Erythroblast (primary cell): Measurements from ENCODE around the gene RASL10A.
A peak's percentile ranks its signal among the peaks of the same experiment; 100 is the strongest.

ENCODE experiments used
- DNase-seq, 2 experiments: peaks; one replicate each; lab custom pipeline; 2025; lab: John Stamatoyannopoulos, UW
- GATA1 ChIP-seq: IDR thresholded peaks from 2 replicates; pipeline ENCODE4 v1.6.1; 2011; ENCODE audit warnings: low read depth, mild to moderate bottlenecking, control low read depth, low read length, moderate library complexity
- POLR2A ChIP-seq: IDR thresholded peaks from 2 replicates; pipeline ENCODE4 v1.6.1; 2011; ENCODE audit warnings: mild to moderate bottlenecking, low read length

RASL10A gene

DNA sequence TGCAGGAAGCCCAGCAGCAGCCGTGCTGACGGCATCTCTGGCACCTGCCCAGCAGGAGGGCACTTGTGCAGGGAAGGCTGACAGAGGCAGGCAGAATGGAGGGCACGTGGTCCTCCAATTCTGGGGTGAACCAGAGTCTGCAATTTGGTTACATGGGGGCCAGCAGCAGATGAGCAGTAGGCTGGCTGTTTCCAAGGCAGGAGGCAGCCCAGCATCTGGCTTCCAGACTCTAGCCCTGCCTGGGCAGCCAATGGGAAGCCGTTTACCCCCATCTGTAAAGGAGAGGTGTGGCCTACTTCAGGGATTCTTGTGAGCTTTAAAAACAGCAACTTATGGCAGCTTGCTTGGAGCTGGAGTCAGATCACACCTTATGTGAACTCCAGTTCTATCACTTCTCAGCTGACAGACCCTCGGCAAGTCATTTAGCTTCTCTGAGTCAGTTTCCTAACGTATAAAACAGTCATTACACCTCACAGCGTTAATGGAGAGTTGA, 27.9 kb upstream of the RASL10A start:
- TF ChIP-seq POLR2A, result no peak
- no peak for TF ChIP-seq GATA1
- DNase-seq, result no peak

GRCh38 chr22:29342577-29343312, 27.2 kb upstream of the RASL10A start:
- no peak for TF ChIP-seq POLR2A
- no peak for TF ChIP-seq GATA1

DNA sequence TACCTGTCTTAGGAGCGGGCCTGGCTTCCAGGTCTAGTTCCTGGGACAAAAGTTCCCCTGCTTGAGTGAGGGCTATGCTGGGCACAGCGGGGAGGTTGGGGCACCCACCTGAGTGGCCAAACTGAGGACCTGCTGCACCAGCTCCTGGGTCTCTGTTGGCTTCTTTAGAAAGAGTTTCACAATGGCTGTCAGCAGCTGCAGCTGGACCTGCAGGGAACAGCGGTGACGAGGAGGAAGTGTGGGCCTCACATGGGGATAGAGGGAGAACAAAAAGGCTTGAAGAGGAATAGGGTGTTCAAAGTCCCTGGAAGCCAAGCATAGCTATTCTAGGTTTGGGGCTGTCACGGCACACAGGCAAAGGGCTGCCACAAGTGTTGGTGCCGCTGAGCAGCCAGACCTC, 26.7 kb upstream of the RASL10A start:
- TF ChIP-seq POLR2A, result no peak
- no peak for TF ChIP-seq GATA1
- DNase-seq, result no peak

More at GRCh38 chr22:29342577-29343312, 27.2 kb upstream of the RASL10A start:
- peak; percentile 49 to 58 for DNase-seq

GRCh38 chr22:29341849-29342127, 26.3 kb upstream of the RASL10A start:
- TF ChIP-seq POLR2A (no peak), GATA1 (no peak)
- DNase-seq, result no peak

DNA sequence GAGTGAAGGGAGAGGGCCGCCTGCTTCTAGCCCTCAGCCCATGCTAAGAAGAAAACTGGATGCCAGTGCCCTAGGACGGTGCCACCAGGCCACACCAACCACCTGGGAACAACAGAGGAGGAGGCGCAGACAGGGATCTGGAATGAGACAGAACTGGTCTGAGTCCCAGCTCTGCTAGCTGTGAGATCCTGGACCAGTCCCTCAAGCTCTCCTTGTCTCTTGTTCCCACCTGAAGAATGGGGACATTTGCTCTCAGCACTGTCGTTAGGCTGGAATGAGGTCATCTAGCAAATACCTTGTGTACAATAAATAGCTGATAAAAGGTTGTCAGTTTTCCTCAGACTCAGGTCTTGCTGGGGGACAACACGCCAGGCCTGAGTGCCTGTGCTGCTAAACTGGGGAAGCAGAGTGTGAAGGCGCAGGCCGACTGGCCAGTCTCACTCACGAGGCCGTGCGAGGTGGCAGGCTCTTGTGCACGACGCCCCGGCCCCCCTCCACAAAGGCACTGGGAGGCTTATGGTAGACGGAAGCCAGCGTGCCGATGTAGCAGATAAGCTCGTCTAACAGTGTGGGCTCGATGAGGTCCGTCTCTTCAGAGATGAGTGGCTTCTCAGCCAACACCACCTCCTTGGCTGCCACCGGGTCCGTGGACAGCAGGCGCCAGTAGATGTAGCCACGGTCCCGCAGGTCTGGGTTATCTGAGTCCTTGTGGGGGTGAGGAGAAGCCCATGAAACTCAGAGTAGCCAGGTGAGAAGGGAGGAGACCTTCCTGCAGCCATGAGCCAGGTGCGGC, 25.8 kb upstream of the RASL10A start:
- DNase-seq, result peak in 1 of 2 experiments; percentile 12
- TF ChIP-seq GATA1 (no peak), POLR2A (no peak)

GRCh38 chr22:29340566-29340965, 25.1 kb upstream of the RASL10A start:
- TF ChIP-seq POLR2A (no peak), GATA1 (no peak)
- no peak for DNase-seq

DNA sequence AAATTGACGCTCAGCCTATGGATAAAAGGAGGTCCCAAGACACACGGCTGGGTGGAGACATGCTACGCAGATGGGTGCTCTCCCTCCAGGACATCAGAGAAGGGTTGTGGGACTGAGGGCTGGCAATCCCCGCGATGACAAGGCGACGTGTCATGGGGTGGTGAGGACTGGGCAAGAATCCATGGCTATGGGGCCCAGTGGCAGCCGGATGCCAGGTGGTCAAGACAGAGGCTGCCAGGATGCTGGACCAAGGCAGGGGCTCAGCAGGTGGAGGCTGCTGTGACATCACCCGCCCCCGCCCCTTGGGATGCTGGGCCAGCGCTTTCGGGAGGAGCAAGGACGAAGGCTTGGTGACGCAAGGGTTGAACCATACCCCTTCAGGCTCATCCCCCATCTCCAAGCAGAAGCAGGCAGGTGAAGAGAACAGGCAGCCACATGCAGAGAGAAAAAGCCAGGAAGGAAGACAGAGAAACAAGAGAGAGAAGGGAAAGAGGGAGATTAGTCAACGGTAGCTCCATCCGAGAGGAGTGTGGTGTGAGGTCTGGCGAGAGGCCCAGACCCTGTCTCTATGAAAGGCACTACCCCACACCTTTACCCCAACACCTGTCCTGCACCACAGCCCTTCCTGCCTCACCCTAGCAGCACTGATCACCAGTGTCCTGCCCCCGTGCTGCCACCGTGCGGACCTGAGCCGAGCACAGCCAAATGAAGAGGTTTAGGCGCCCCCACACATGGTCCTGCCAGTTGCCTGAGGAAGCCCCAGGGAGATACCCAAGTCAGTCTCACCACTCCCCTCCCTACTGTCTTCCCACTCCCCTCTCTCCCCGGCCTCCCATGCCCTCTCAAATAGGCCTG, 24.1 kb upstream of the RASL10A start:
- TF ChIP-seq GATA1 (no peak), POLR2A (no peak)

DNA sequence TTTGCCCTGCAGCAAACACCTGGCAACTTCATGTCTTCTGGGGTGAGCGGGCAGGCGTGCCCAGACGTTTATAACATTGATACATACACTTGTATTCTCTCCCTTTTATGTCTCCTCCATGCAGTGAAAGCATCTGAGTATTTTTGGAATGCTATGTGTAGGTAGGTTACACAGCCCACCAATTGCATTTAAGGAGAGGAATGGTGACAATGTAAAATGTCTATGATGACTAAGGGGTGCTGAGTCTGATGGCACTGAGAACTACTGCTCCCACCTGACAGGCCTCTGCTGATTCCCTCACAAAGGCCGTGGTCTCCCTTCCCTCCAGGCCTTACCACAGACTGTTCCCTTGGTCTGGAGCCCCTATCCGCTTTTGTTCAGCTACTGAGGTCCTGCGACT, 22.9 kb upstream of the RASL10A start:
- no peak for DNase-seq
- no peak for TF ChIP-seq POLR2A
- TF ChIP-seq GATA1, result no peak

More for the DNA sequence above, 24.1 kb upstream of the RASL10A start:
- DNase-seq, result no peak

GRCh38 chr22:29337631-29338284, 22.3 kb upstream of the RASL10A start:
- no peak for TF ChIP-seq GATA1
- no peak for TF ChIP-seq POLR2A
- DNase-seq, result no peak

GRCh38 chr22:29336751-29337490, 21.4 kb upstream of the RASL10A start:
- TF ChIP-seq POLR2A, result no peak
- no peak for TF ChIP-seq GATA1
- no peak for DNase-seq

DNA sequence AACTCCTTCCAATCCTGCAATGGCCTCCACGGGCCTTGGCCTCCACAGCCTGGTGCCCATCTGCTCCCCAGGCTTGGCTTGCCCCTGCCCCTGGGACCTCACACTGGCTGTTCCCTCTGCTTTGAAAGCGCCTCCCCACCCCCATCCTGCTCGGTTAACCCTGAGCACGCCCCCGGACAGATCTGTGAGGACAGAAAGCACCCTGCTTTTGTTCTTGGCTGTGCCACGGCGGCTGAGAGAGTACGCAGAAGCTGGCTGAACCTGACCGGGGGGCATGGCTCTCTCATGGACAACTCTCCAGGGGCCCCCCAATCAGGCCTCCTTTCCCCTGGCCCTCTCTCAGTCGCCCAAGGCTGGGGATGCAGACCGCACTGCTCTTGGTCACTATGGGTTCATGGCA, 20.2 kb upstream of the RASL10A start:
- TF ChIP-seq POLR2A (no peak), GATA1 (no peak)
- DNase-seq, result no peak

GRCh38 chr22:29334696-29335344, 19.3 kb upstream of the RASL10A start:
- TF ChIP-seq POLR2A (no peak), GATA1 (no peak)
- no peak for DNase-seq
